ENCODE results near the gene WNT10A. TPM values are rescaled to one million over a fixed set of nuclear protein-coding genes. Genes with fewer than 3 reads are reported as not detected.

WNT10A gene
- total RNA-seq, 4 donors from 2014 or later, result 0.15 to 0.97 TPM; not detected in 2

DNA sequence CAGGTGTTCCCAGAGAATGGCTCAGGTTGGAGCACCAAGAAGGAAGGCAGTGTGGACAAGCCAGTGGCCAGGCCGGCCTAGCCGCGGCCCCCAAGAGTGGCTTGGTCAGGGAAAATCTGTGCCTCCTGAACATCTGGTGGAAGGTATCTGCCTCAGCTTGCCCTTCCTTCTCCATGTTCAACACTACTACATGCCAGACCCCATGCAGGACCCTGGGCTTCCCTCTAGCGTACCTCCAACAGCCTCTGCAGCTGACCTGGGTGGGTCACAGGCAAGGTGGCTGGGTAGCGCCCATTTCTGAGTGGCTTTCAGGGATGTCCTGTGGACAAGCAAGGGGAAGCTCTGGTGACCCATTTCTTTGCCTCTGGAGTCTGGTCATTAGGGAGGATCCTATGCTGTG, 7.7 kb downstream of the WNT10A start:
- no peaks in the 10 kb centered on the region for H3K27me3 ChIP-seq
- no peaks in the 10 kb centered on the region for H3K36me3 ChIP-seq
- no peak overlapping the region for H3K4me3 ChIP-seq
- no peak overlapping the region for H3K27ac ChIP-seq
- H3K9me3 ChIP-seq, result no peaks in the 10 kb centered on the region
- DNase-seq, result no peak
- peaks cover 0 to 12% of the 10 kb centered on the region in 2 donors for H3K4me1 ChIP-seq
- TF ChIP-seq POLR2A (IDR thresholded peaks at IDR 0.05), result no peak
- TF ChIP-seq, protein P1, sequence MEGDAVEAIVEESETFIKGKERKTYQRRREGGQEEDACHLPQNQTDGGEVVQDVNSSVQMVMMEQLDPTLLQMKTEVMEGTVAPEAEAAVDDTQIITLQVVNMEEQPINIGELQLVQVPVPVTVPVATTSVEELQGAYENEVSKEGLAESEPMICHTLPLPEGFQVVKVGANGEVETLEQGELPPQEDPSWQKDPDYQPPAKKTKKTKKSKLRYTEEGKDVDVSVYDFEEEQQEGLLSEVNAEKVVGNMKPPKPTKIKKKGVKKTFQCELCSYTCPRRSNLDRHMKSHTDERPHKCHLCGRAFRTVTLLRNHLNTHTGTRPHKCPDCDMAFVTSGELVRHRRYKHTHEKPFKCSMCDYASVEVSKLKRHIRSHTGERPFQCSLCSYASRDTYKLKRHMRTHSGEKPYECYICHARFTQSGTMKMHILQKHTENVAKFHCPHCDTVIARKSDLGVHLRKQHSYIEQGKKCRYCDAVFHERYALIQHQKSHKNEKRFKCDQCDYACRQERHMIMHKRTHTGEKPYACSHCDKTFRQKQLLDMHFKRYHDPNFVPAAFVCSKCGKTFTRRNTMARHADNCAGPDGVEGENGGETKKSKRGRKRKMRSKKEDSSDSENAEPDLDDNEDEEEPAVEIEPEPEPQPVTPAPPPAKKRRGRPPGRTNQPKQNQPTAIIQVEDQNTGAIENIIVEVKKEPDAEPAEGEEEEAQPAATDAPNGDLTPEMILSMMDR (IDR thresholded peaks at IDR 0.05), result no peak
- intact Hi-C loops (cut with DNase I; ENCODE audit: low total_unique reads), result no loop called here

DNA sequence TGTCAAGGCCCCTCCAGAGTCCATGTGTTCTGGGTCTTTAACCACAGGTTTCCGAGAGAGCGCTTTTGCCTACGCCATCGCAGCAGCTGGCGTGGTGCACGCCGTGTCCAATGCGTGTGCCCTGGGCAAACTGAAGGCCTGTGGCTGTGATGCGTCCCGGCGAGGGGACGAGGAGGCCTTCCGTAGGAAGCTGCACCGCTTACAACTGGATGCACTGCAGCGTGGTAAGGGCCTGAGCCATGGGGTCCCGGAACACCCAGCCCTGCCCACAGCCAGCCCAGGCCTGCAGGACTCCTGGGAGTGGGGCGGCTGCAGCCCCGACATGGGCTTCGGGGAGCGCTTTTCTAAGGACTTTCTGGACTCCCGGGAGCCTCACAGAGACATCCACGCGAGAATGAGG, 9.3 kb downstream of the WNT10A start:
- Histone ChIP-seq H3K36me3 (no peaks in the 10 kb centered on the region), H3K4me3 (no peak overlapping the region), H3K27me3 (no peaks in the 10 kb centered on the region), H3K9me3 (no peaks in the 10 kb centered on the region), H3K27ac (no peak overlapping the region), H3K4me1 (peaks cover 0 to 5% of the 10 kb centered on the region in 2 donors)
- no peak for DNase-seq
- intact Hi-C loops (cut with DNase I; ENCODE audit: low total_unique reads), result no loop called here
- TF ChIP-seq, protein P1 (IDR thresholded peaks at IDR 0.05), result no peak
- TF ChIP-seq POLR2A (IDR thresholded peaks at IDR 0.05), result no peak

DNA sequence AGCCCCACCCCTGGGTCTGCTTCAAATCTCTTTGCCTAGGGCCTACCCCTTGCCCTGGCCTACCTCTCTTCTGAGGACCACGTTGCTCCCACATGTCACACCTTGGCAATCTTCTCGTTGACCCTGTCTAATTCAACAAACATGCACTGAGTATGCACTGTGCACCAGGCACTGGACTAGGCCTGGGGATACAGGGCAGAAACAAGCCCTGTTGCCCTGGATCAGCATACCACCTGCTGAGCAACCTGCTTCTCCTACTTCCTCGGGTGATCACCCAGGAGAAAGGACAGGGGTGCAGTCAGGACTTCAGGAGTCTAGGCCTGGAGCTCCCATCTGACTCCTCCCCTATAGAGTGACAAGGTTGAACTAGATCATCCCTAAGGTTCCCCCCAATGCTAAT, 9.7 kb downstream of the WNT10A start:
- TF ChIP-seq, protein P1 (IDR thresholded peaks at IDR 0.05), result no peak
- no peak for TF ChIP-seq POLR2A (IDR thresholded peaks at IDR 0.05)
- H3K4me1 ChIP-seq, result peaks cover 0 to 5% of the 10 kb centered on the region in 2 donors
- intact Hi-C loops (cut with DNase I; ENCODE audit: low total_unique reads), result no loop called here
- DNase-seq, result no peak
- peaks cover 0 to 3% of the 10 kb centered on the region in 2 donors for H3K27me3 ChIP-seq
- H3K36me3 ChIP-seq, result no peaks in the 10 kb centered on the region
- H3K27ac ChIP-seq, result no peak overlapping the region
- no peak overlapping the region for H3K4me3 ChIP-seq
- H3K9me3 ChIP-seq, result no peaks in the 10 kb centered on the region

DNA sequence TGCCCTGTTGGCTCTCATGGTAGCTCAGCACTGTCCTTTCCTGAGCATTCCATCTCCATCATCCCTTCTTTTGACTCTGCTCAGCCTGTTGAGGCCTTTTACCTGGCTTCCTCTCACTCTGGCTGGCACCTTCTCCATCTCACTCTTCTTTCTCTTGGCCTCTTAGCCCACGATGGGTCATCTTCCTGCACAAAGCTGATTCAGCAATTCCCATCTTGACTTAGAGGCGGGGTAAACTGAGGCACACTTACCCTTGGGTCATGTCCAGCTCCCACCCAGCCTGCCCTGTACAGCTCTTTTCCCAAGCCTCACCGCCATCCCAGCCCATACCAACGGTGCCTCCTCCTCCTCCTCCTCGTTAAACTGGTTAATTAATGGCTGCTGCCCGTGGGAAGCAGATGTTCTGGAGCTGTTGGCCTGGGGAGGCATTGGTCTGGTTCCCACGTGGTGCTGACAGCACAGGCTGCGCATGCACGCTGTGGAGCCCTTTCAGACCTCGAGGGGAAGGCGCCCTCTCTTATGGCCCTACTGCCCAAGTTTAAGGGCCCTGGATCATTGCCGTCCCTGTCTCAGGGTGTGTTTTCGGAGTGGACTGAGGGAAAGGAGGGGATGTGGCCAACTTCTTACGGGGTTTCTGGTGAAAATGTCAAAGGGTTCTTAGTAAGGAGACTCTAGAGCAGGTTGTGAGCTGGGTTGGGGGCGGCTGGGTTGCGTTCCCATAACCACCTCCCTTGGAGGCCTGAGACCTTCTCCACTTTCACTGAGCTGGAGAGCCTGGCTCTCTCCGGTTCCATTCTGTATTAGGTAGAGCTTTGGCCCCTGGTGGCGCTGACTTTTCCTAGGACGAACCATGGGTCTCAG, 10.9 kb downstream of the WNT10A start:
- DNase-seq, result no peak
- Histone ChIP-seq H3K4me3 (no peak overlapping the region), H3K9me3 (no peaks in the 10 kb centered on the region), H3K27ac (no peak overlapping the region), H3K4me1 (peaks cover 0 to 7% of the 10 kb centered on the region in 2 donors), H3K27me3 (peaks cover 0 to 7% of the 10 kb centered on the region in 2 donors), H3K36me3 (no peaks in the 10 kb centered on the region)
- TF ChIP-seq, protein P1 (IDR thresholded peaks at IDR 0.05), result no peak
- TF ChIP-seq POLR2A (IDR thresholded peaks at IDR 0.05), result no peak
- intact Hi-C loops (cut with DNase I; ENCODE audit: low total_unique reads), result no loop called here

DNA sequence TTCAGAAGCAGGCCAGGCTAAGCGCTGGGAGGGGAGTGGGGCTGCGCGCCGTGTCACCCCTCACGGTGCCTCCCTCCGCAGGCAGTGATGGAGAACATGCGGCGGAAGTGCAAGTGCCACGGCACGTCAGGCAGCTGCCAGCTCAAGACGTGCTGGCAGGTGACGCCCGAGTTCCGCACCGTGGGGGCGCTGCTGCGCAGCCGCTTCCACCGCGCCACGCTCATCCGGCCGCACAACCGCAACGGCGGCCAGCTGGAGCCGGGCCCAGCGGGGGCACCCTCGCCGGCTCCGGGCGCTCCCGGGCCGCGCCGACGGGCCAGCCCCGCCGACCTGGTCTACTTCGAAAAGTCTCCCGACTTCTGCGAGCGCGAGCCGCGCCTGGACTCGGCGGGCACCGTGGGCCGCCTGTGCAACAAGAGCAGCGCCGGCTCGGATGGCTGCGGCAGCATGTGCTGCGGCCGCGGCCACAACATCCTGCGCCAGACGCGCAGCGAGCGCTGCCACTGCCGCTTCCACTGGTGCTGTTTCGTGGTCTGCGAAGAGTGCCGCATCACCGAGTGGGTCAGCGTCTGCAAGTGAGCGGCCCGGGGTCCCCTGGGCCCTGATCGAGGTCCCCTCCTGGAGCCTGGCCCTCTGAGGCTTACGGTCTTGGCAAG, 12.2 kb downstream of the WNT10A start:
- peak in 1 of 2 donors; percentile 44 for DNase-seq
- TF ChIP-seq, protein P1 (IDR thresholded peaks at IDR 0.05), result peak in 1 of 4 experiments; percentile 11
- no peak for TF ChIP-seq POLR2A (IDR thresholded peaks at IDR 0.05)
- no peaks in the 10 kb centered on the region for H3K9me3 ChIP-seq
- intact Hi-C loops (cut with DNase I; ENCODE audit: low total_unique reads), result no loop called here
- peaks cover 3 to 20% of the 10 kb centered on the region in 2 donors for H3K27me3 ChIP-seq
- peak overlapping the region in 1 of 2 donors; percentile 14 for H3K4me3 ChIP-seq
- no peak overlapping the region for H3K27ac ChIP-seq
- no peaks in the 10 kb centered on the region for H3K36me3 ChIP-seq
- H3K4me1 ChIP-seq, result peaks cover 0 to 20% of the 10 kb centered on the region in 2 donors
